GM23338 (cell line): Measurements from ENCODE around the gene FRAS1. TPM values are rescaled to one million over a fixed set of nuclear protein-coding genes. Genes with fewer than 3 reads are reported as not detected.

Experiments used
- ATAC-seq: fragments of 200-7000 bp; cut with Tn5 transposase; 3 replicates; pipeline ENCODE4 v1.9.1; 2020
- DNase-seq: peaks from one replicate; pipeline ENCODE4 v3.0.0-alpha.2; 2015; ENCODE audit warnings: low spot score
- H2AFZ ChIP-seq: fragments of 200-600 bp; sonication (generic); 2 replicates; pipeline ENCODE4 v1.8.0; 2016; ENCODE audit warnings: antibody characterized with exemption, mild to moderate bottlenecking, moderate library complexity
- H3F3A ChIP-seq: fragments of 200-600 bp; sonication (generic); replicated peaks from 2 replicates; pipeline ENCODE4 v1.8.0; 2017; ENCODE audit warnings: antibody characterized with exemption, mixed run types, low read depth
- H3K27ac ChIP-seq: fragments of 200-600 bp; sonication (generic); 2 replicates; pipeline ENCODE4 v1.6.1; 2016; ENCODE audit warnings: low read depth
- H3K27me3 ChIP-seq: fragments of 200-600 bp; sonication (generic); 2 replicates; pipeline ENCODE4 v1.8.0; 2016; ENCODE audit warnings: mild to moderate bottlenecking, mixed run types, moderate library complexity; ENCODE audit not compliant: insufficient read depth
- H3K36me3 ChIP-seq: fragments of 200-600 bp; sonication (generic); 2 replicates; pipeline ENCODE4 v1.8.0; 2016; ENCODE audit warnings: mild to moderate bottlenecking; ENCODE audit not compliant: insufficient read depth
- H3K4me1 ChIP-seq: fragments of 200-600 bp; sonication (generic); 2 replicates; pipeline ENCODE4 v1.8.0; 2016; ENCODE audit warnings: mild to moderate bottlenecking, moderate library complexity; ENCODE audit not compliant: insufficient read depth
- H3K4me2 ChIP-seq: fragments of 200-600 bp; sonication (generic); 2 replicates; pipeline ENCODE4 v1.7.1; 2017; ENCODE audit warnings: mixed run types
- H3K4me3 ChIP-seq: fragments of 200-600 bp; sonication (generic); 2 replicates; pipeline ENCODE4 v1.6.1; 2016; ENCODE audit warnings: mixed run types
- H3K79me2 ChIP-seq: fragments of 200-600 bp; sonication (generic); replicated peaks from 2 replicates; pipeline ENCODE4 v1.8.0; 2017; ENCODE audit warnings: mild to moderate bottlenecking; ENCODE audit not compliant: insufficient read depth
- H3K9me2 ChIP-seq: fragments of 200-600 bp; sonication (generic); 2 replicates; pipeline ENCODE4 v1.8.0; 2017; ENCODE audit not compliant: insufficient read depth
- H4K20me1 ChIP-seq: fragments of 200-600 bp; sonication (generic); replicated peaks from 2 replicates; pipeline ENCODE4 v1.8.0; 2017; ENCODE audit warnings: mild to moderate bottlenecking; ENCODE audit not compliant: insufficient read depth
- H3K27ac Mint-ChIP-seq: 2 replicates; pipeline ENCODE4 v1.8.0; 2020; ENCODE audit warnings: inconsistent platforms, mild to moderate bottlenecking, moderate library complexity, mixed read lengths
- H3K27me3 Mint-ChIP-seq: 3 replicates; pipeline ENCODE4 v1.8.0; 2022; ENCODE audit warnings: low read depth, mild to moderate bottlenecking, moderate library complexity, mixed read lengths, inconsistent platforms; ENCODE audit not compliant: insufficient read depth, poor library complexity
- H3K36me3 Mint-ChIP-seq: 3 replicates; pipeline ENCODE4 v1.8.0; 2021; ENCODE audit warnings: low read depth, mild to moderate bottlenecking, inconsistent platforms, moderate library complexity, mixed read lengths
- H3K4me1 Mint-ChIP-seq: 3 replicates; pipeline ENCODE4 v1.8.0; 2020; ENCODE audit warnings: mild to moderate bottlenecking, inconsistent platforms, mixed read lengths
- H3K4me3 Mint-ChIP-seq: 3 replicates; pipeline ENCODE4 v1.8.0; 2021; ENCODE audit warnings: moderate library complexity, mild to moderate bottlenecking, inconsistent platforms, mixed read lengths
- H3K9me3 Mint-ChIP-seq: 3 replicates; pipeline ENCODE4 v1.8.0; 2020; ENCODE audit warnings: moderate library complexity, mild to moderate bottlenecking, inconsistent platforms, mixed read lengths
- CREB1 ChIP-seq: fragments of 250-450 bp; sonication (Bioruptor Pico); IDR thresholded peaks from 2 replicates; pipeline ENCODE4 v1.5.0; 2020; ENCODE audit warnings: low read depth, mild to moderate bottlenecking, moderate library complexity
- EZH2 ChIP-seq: fragments of 200-600 bp; sonication (generic); IDR thresholded peaks from one replicate; pipeline ENCODE4 v1.8.0; 2017; ENCODE audit warnings: antibody characterized with exemption, mild to moderate bottlenecking, low read depth; ENCODE audit not compliant: unreplicated experiment
- JUNB ChIP-seq: IDR thresholded peaks from one replicate; pipeline ENCODE4 v1.6.1; 2016; ENCODE audit warnings: antibody characterized with exemption; ENCODE audit not compliant: unreplicated experiment
- POLR2AphosphoS5 ChIP-seq: IDR thresholded peaks from 2 replicates; pipeline ENCODE4 v1.6.1; 2016; ENCODE audit warnings: antibody characterized with exemption, low read depth
- STAT1 ChIP-seq: IDR thresholded peaks from one replicate; pipeline ENCODE4 v1.6.1; 2016; ENCODE audit warnings: antibody characterized with exemption; ENCODE audit not compliant: unreplicated experiment
- ZNF114 ChIP-seq: fragments of 250-450 bp; sonication (Bioruptor Pico); IDR thresholded peaks from 2 replicates; pipeline ENCODE4 v1.5.0; 2020; ENCODE audit warnings: mild to moderate bottlenecking, moderate library complexity
- ZNF331 ChIP-seq: fragments of 250-450 bp; sonication (Bioruptor Pico); IDR thresholded peaks from 2 replicates; pipeline ENCODE4 v1.5.0; 2020; ENCODE audit warnings: low read depth, mild to moderate bottlenecking, moderate library complexity
- polyA plus RNA-seq: library from polyadenylated mRNA; unstranded; fragments of >200 nt; fragmentation: Nextera tagmentation; extraction: Ambion mirVana; gene quantifications from 2 replicates; pipeline ENCODE4 v1.2.1, GENCODE V29; 2016
- total RNA-seq: library from RNA; depleted of rRNA; stranded (reverse); fragments of >200 nt; shearing (Covaris generic); gene quantifications from 2 replicates; pipeline ENCODE4 v1.2.3, GENCODE V29; 2014
- TF ChIP-seq, protein P1 (sequence below): IDR thresholded peaks from one replicate; pipeline ENCODE4 v1.6.1; 2018; ENCODE audit warnings: antibody characterized with exemption; ENCODE audit not compliant: unreplicated experiment
- TF ChIP-seq, protein P2 (sequence below): fragments of 250-450 bp; sonication (Bioruptor Pico); IDR thresholded peaks from 2 replicates; pipeline ENCODE4 v1.5.0; 2020; ENCODE audit warnings: mild to moderate bottlenecking, moderate library complexity
- TF ChIP-seq, protein P3 (sequence below): IDR thresholded peaks from 2 replicates; pipeline ENCODE4 v1.6.1; 2016; ENCODE audit warnings: antibody characterized with exemption

The FRAS1 gene
- total and polyA plus RNA-seq, 2 experiments from 2014 or later: 12.4 to 108 TPM

DNA sequence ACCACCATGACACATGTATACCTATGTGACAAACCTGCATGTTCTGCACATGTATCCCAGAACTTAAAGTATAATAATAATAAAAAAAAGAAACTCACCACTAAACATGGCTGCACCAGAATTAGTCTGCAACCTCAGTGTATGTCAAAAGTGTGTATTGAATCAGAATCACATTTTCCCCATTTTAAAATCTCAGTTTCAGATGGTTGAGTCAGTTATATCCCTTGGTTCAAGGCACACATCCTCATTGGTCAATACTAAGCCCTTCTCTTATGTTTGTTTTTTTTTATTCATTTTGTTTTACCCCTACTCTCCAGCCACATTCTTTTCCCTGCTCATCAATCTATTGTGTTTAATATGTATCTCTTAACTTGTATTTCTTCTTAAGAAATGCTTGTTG, 436.6 kb downstream of the FRAS1 start (continued):
- TF ChIP-seq, protein P1, sequence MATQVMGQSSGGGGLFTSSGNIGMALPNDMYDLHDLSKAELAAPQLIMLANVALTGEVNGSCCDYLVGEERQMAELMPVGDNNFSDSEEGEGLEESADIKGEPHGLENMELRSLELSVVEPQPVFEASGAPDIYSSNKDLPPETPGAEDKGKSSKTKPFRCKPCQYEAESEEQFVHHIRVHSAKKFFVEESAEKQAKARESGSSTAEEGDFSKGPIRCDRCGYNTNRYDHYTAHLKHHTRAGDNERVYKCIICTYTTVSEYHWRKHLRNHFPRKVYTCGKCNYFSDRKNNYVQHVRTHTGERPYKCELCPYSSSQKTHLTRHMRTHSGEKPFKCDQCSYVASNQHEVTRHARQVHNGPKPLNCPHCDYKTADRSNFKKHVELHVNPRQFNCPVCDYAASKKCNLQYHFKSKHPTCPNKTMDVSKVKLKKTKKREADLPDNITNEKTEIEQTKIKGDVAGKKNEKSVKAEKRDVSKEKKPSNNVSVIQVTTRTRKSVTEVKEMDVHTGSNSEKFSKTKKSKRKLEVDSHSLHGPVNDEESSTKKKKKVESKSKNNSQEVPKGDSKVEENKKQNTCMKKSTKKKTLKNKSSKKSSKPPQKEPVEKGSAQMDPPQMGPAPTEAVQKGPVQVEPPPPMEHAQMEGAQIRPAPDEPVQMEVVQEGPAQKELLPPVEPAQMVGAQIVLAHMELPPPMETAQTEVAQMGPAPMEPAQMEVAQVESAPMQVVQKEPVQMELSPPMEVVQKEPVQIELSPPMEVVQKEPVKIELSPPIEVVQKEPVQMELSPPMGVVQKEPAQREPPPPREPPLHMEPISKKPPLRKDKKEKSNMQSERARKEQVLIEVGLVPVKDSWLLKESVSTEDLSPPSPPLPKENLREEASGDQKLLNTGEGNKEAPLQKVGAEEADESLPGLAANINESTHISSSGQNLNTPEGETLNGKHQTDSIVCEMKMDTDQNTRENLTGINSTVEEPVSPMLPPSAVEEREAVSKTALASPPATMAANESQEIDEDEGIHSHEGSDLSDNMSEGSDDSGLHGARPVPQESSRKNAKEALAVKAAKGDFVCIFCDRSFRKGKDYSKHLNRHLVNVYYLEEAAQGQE: no peak

DNA sequence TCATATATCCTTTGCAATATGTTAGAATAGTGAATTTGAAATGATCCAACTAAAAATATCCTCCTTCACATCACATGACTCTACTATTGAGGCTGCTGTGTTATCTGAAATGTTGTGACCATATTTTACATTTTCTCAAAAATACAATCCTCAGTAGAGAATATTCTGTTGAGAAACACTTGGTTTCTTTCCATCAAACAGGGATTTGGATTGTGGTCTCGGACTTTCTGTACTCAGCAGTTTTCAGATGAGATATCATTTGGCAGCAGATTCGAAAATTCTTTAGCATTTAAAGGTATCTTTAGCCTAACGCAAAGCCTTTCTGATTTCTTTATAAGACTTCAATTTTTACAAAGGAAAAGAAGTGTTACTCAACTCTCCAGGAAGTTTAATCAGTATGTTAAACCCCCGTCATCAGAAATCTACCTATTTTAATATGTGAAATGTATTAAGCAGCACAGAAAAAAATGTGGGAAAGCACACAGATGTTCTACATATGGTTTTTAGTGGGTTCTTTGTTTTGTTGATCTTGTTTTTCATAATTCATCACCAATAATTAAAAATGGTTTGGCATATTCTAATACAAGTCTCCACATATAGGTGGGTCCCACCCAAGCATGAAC, 439.0 kb downstream of the FRAS1 start:
- no peak for DNase-seq
- H3K4me3 ChIP-seq: no peak overlapping the region
- H3K36me3 ChIP-seq: no peaks in the 10 kb centered on the region
- peaks cover 28% of the 10 kb centered on the region for H3K36me3 Mint-ChIP-seq
- H3K9me3 Mint-ChIP-seq: no peaks in the 10 kb centered on the region; the same call in 2 of the 3 replicates
- no peak overlapping the region for H3K27ac Mint-ChIP-seq
- H3F3A ChIP-seq: no peaks in the 10 kb centered on the region
- H3K79me2 ChIP-seq: no peaks in the 10 kb centered on the region
- no peaks in the 10 kb centered on the region for H3K4me1 Mint-ChIP-seq
- no peak overlapping the region for H2AFZ ChIP-seq
- H3K27ac ChIP-seq: no peak overlapping the region
- no peaks in the 10 kb centered on the region for H3K27me3 ChIP-seq
- no peak for ATAC-seq
- H3K4me3 Mint-ChIP-seq: no peak overlapping the region
- no peaks in the 10 kb centered on the region for H3K4me1 ChIP-seq
- no peak overlapping the region for H3K4me2 ChIP-seq
- no peaks in the 10 kb centered on the region for H3K9me2 ChIP-seq
- no peaks in the 10 kb centered on the region for H4K20me1 ChIP-seq
- H3K27me3 Mint-ChIP-seq: no peaks in the 10 kb centered on the region
- no peak for TF ChIP-seq ZNF331
- TF ChIP-seq STAT1: no peak
- TF ChIP-seq, protein P1: no peak
- TF ChIP-seq CREB1 (CRISPR knock-in tag): no peak
- no peak for TF ChIP-seq POLR2AphosphoS5
- TF ChIP-seq, protein P2, sequence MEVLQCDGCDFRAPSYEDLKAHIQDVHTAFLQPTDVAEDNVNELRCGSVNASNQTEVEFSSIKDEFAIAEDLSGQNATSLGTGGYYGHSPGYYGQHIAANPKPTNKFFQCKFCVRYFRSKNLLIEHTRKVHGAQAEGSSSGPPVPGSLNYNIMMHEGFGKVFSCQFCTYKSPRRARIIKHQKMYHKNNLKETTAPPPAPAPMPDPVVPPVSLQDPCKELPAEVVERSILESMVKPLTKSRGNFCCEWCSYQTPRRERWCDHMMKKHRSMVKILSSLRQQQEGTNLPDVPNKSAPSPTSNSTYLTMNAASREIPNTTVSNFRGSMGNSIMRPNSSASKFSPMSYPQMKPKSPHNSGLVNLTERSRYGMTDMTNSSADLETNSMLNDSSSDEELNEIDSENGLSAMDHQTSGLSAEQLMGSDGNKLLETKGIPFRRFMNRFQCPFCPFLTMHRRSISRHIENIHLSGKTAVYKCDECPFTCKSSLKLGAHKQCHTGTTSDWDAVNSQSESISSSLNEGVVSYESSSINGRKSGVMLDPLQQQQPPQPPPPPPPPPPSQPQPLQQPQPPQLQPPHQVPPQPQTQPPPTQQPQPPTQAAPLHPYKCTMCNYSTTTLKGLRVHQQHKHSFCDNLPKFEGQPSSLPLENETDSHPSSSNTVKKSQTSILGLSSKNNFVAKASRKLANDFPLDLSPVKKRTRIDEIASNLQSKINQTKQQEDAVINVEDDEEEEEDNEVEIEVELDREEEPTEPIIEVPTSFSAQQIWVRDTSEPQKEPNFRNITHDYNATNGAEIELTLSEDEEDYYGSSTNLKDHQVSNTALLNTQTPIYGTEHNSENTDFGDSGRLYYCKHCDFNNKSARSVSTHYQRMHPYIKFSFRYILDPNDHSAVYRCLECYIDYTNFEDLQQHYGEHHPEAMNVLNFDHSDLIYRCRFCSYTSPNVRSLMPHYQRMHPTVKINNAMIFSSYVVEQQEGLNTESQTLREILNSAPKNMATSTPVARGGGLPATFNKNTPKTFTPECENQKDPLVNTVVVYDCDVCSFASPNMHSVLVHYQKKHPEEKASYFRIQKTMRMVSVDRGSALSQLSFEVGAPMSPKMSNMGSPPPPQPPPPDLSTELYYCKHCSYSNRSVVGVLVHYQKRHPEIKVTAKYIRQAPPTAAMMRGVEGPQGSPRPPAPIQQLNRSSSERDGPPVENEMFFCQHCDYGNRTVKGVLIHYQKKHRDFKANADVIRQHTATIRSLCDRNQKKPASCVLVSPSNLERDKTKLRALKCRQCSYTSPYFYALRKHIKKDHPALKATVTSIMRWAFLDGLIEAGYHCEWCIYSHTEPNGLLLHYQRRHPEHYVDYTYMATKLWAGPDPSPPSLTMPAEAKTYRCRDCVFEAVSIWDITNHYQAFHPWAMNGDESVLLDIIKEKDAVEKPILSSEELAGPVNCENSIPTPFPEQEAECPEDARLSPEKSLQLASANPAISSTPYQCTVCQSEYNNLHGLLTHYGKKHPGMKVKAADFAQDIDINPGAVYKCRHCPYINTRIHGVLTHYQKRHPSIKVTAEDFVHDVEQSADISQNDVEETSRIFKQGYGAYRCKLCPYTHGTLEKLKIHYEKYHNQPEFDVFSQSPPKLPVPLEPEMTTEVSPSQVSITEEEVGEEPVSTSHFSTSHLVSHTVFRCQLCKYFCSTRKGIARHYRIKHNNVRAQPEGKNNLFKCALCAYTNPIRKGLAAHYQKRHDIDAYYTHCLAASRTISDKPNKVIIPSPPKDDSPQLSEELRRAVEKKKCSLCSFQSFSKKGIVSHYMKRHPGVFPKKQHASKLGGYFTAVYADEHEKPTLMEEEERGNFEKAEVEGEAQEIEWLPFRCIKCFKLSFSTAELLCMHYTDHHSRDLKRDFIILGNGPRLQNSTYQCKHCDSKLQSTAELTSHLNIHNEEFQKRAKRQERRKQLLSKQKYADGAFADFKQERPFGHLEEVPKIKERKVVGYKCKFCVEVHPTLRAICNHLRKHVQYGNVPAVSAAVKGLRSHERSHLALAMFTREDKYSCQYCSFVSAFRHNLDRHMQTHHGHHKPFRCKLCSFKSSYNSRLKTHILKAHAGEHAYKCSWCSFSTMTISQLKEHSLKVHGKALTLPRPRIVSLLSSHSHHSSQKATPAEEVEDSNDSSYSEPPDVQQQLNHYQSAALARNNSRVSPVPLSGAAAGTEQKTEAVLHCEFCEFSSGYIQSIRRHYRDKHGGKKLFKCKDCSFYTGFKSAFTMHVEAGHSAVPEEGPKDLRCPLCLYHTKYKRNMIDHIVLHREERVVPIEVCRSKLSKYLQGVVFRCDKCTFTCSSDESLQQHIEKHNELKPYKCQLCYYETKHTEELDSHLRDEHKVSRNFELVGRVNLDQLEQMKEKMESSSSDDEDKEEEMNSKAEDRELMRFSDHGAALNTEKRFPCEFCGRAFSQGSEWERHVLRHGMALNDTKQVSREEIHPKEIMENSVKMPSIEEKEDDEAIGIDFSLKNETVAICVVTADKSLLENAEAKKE (CRISPR knock-in tag): no peak
- no peak for TF ChIP-seq EZH2
- no peak for TF ChIP-seq ZNF114 (CRISPR knock-in tag)
- TF ChIP-seq, protein P3, sequence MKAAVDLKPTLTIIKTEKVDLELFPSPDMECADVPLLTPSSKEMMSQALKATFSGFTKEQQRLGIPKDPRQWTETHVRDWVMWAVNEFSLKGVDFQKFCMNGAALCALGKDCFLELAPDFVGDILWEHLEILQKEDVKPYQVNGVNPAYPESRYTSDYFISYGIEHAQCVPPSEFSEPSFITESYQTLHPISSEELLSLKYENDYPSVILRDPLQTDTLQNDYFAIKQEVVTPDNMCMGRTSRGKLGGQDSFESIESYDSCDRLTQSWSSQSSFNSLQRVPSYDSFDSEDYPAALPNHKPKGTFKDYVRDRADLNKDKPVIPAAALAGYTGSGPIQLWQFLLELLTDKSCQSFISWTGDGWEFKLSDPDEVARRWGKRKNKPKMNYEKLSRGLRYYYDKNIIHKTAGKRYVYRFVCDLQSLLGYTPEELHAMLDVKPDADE: no peak
- no peak for TF ChIP-seq JUNB
